HG03095 (cell line): ENCODE measurements around the gene C2CD4B.

Source experiments
- ATAC-seq: cut with Tn5 transposase; IDR thresholded peaks from one replicate; pipeline ENCODE4 v1.9.1; 2021; ENCODE audit warnings: moderate library complexity; ENCODE audit not compliant: unreplicated experiment

The C2CD4B gene

DNA sequence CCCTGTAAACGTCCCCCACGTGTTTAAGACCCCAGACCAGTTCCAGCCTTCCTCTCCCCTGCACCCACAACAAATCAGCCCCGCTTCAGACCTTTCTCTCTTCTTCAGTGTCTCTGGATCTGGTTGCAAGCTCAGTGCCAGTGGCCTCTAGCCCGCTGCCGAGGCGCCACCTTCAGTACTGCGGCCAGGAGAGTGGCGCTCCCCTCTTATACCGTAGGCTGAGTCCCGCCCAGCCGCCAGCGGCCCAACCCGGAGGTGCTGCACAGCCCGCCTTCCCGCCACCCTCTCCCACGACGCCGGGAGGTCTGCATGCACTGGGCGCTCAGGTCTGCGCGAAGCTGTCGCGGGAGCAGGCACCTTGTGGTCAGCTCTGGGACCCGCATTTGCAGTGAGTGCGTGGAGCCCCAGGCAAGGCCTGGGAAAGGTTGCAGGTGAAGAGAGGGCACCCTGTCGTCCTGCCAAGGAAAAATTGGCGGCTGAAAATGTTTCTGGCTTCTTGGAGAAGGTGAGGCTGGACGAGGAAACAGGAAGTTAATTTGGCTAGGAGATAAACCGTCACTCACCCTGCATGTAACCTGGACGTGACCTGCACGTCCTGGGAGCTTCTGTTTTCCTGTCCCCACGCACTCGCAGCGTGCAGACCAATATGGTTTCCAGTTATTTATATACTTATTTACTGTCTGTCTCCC, at the start of gene C2CD4B:
Gene C2CD4B (minus strand): TSS at position 182 of the 689 bp plus-strand sequence. CDS start 301 bp downstream, outside the sequence.
- ATAC-seq: no peak

DNA sequence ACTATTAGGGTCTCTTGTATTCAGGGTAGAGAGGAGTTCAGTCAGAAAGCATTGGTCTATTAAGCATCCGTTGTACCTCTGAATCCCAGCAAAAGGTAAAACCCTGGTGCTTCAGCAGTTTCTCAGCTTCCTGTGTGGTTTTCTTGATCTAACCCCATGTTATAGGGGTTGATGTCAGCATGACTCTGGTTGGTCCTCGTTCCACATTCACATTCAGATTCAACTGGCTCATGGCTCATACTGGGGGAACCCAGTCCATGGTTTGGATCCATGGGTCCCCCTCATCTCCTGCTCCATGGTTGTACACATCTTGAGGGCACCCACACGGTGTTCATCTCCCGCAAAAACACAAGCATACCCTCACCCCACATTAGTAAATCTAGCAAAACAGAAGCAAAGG, 47.7 kb upstream of the C2CD4B start:
- no peak for ATAC-seq

GRCh38 chr15:62211348-62211747, 46.3 kb upstream of the C2CD4B start:
- no peak for ATAC-seq

GRCh38 chr15:62209821-62210220, 44.7 kb upstream of the C2CD4B start:
- no peak for ATAC-seq

- ATAC-seq: no peak
These were observed 44.2 kb upstream of the C2CD4B start for GRCh38 chr15:62209322-62209721.

- no peak for ATAC-seq
These were observed 43.8 kb upstream of the C2CD4B start for GRCh38 chr15:62208884-62209283.

DNA sequence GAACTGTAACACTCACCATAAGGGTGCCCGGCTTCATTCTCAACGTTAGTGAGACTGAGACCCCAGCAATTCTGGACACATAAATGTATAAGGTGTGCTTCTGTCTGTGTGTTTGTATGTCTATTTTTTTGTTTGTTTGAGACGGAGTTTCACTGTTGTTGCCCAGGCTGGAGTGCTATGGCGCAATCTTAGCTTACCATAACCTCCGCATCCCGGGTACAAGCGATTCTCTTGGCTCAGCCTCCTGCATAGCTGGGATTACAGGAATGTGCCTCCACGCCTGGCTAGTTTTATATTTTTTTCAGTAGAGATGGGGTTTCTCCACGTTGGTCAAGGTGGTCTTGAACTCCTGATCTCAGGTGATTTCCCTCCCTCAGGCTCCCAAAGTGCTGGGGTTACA, 43.3 kb upstream of the C2CD4B start:
- ATAC-seq: no peak

GRCh38 chr15:62190675-62191074, 25.6 kb upstream of the C2CD4B start:
- ATAC-seq: no peak

DNA sequence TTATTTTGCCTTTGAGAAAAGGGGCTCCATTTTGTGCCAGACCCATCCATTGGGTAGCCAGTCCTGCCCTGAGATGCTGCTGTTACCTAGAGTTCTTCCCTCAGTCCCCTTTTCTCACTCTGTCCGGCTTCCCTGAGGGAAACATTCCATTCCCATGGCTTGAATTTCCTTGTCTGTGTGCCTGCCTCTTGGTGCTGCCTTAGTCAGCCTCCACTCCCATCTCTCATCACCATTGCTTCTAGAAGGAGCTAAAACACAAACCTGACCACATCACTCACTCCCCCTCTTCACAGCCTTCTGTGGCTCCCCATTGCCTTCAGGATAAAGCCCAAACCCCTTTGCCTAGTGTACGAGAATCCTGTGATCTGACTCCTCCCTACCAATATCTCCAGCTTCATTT, 25.2 kb upstream of the C2CD4B start:
- ATAC-seq: no peak

DNA sequence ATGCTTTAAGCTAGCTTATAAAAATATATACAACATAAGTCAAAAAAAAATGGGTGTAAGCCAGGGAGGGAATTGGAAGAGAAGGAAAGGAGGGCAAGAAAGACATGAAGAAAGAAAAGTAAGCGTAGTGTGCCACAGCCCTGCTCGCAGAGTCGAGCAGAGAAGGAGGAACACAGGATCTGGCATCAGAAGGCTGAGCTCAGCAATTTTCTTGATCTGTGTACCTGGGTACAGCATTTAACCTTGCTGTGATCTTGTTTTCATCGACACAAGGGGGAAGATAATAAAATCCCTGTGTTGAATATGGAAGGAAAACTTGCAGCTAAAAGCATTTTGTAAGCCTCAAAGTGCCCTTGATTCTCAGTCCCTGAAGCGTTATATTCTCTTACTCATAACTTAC, 23.7 kb upstream of the C2CD4B start:
- no peak for ATAC-seq

DNA sequence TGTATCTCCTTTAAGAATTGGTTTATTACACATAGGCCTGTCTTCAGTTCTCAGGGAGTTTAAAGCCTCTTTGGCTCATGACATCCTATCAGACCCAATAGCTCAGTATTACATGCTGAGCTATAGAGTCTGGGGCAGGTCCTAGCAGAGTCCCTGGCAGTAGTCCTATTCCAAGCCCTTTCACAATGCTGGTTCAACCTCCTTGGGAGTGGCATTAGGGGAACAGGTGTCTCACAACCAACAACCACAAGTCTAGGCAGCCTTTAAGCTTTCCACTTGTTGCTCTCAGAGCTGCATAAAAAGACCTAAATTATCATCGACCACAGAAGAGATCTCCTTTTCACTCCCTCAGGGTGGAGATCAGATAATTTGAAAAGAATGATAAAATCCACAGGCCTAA, 22.8 kb upstream of the C2CD4B start:
- no peak for ATAC-seq

GRCh38 chr15:62187425-62187824, 22.3 kb upstream of the C2CD4B start:
- ATAC-seq: no peak

DNA sequence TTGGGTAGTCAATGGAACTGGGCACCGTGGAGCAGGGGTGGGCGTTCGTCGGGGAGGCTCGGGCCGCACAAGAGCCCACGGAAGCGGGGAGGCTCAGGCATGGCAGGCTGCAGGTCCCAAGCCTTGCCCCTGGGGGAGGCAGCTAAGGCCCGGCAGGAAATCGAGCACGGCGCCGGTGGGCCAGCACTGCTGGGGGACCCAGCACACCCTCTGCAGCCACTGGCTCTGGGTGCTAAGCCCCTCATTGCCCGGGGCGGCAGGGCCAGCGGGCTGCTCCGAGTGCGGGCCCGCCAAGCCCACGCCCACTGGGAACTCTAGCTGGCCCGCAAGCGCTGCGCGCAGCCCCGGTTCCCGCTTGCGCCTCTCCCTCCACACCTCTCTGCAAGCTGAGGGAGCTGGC, 21.5 kb upstream of the C2CD4B start:
- ATAC-seq: no peak

- ATAC-seq: no peak
These were observed 18.0 kb upstream of the C2CD4B start for GRCh38 chr15:62183130-62183529.

GRCh38 chr15:62173215-62173614, 8.1 kb upstream of the C2CD4B start:
- no peak for ATAC-seq

DNA sequence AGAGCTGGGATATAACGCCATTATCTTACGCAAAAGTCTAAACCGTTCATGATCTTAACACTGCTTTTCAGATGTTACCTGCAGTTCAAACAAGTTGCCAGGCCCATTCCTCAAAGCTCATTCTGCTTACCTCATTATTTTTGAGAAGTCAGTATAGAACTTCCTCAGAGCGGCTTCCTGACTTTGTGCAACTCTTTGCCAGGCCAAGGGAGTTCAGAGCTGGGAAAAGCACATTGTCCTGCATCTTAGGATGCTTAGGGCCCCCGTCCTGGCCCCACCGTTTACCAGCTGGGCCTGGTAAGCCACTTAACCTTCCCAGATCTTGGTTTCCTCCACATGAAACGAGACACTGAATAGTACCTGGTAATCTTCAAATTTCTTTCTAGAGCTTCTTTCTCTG, 6.8 kb upstream of the C2CD4B start:
- ATAC-seq: no peak

GRCh38 chr15:62165793-62166375, 799 bp upstream of the C2CD4B start:
- no peak for ATAC-seq

DNA sequence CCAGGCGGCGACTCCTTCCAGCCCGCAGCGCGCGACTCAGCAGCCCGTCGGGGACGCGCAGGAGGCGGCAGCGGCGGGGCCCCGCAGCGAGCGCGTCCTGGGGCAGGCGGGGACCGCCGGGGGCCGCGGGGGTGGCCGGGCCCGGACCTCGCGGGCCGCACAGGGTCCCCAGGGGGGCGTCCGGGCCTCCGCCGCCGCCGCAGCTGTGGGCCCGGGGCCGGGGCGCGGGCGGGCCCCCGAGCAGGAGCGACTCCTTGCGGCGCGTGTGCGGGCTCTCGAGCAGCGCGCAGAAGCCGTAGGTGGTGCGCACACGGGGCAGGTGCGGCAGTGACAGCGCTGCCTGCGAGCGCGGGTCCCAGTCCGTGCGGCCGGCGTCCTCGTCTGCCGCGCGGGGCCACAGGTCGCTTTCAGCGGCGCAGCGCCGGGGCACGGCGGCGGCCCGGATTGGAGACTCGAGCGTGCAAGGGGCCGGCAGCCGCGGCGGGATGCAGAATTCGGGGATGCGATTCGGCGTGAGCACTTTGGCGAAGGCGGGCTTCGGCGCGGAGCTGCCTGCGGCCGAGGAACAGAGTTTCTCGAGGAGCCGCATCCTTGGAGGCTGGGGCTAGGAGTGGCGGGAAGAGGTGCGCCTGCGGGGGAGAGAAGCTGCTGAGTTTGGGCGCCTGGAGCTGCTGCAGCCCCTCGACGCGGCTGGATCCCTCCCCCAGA, 535 bp downstream of the C2CD4B start:
- ATAC-seq: no peak

- ATAC-seq: no peak
These were observed 1.1 kb downstream of the C2CD4B start for GRCh38 chr15:62164014-62164395.

- ATAC-seq: no peak
These were observed 1.6 kb downstream of the C2CD4B start for GRCh38 chr15:62163397-62164013.

GRCh38 chr15:62153228-62153627, 11.9 kb downstream of the C2CD4B start:
- ATAC-seq: no peak

DNA sequence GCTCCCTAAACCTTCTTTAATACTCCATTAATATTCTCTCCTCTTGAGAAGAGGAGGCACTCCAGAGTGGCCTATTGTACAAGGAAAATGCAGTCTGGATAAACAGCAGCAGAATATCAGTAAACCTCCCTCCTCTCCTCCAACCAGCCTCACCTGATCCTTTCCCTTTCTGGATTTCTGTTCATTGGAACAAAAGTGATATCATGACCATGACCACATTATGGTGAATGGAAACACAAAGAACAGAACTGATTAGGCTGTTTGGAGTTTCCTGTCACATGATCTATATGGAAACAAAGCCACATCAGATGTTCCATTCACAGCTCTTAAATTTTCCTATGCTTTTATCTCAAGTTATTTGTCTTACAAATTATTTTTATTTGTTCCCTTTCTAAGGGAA, 14.6 kb downstream of the C2CD4B start:
- ATAC-seq: no peak
